Mammary epithelial cell (primary cell): Measurements from ENCODE around the gene OLFM3.

Source experiments
- CTCF ChIP-seq, 2 donors: IDR thresholded peaks in 1 of 2; conservative IDR thresholded peaks in 1 of 2; 2 replicates each; pipeline ENCODE4 v1.5.1; 2011 to 2012; ENCODE audit warnings: inconsistent platforms in 2 of 2, low read length in 2 of 2, mild to moderate bottlenecking in 2 of 2, control low read depth in 1 of 2, low read depth in 1 of 2; ENCODE audit not compliant: insufficient read depth in 1 of 2; ENCODE audit errors: extremely low read depth in 1 of 2
- EZH2 ChIP-seq: IDR thresholded peaks from 2 replicates; pipeline ENCODE4 v1.6.1; 2012; ENCODE audit warnings: low read length, inconsistent platforms, borderline replicate concordance

- TF ChIP-seq EZH2, result no peak
- TF ChIP-seq CTCF (conservative IDR thresholded peaks at IDR 0.05 in 1 of 2, IDR thresholded peaks at IDR 0.05 in 1 of 2; ENCODE audit: extremely low read depth in 1 of 2, insufficient read depth in 1 of 2, low read depth in 1 of 2, low read length in 2 of 2), result no peak
Observed at GRCh38 chr1:101826416-101826815, 170.3 kb downstream of the OLFM3 start.
